HG02588 (cell line): ENCODE results near the gene PSMD11.
A peak's percentile ranks its signal among the peaks of the same experiment; 100 is the strongest.
"Not testable (repeated sequence)": the region's sequence is repeated elsewhere in the genome, so short reads cannot be mapped to it uniquely, and the experiment has no call there.

Experiments
- ATAC-seq: cut with Tn5 transposase; IDR thresholded peaks from one replicate; pipeline ENCODE4 v1.9.1; 2021; ENCODE audit warnings: mild to moderate bottlenecking, moderate library complexity; ENCODE audit not compliant: unreplicated experiment

PSMD11 gene

GRCh38 chr17:32504166-32504990 lies 60.1 kb downstream of the PSMD11 start:
- no peak for ATAC-seq

- no peak for ATAC-seq
These were observed 64.6 kb downstream of the PSMD11 start for GRCh38 chr17:32508926-32509325.

- ATAC-seq, result no peak
These were observed 66.2 kb downstream of the PSMD11 start for GRCh38 chr17:32510466-32510865.

DNA sequence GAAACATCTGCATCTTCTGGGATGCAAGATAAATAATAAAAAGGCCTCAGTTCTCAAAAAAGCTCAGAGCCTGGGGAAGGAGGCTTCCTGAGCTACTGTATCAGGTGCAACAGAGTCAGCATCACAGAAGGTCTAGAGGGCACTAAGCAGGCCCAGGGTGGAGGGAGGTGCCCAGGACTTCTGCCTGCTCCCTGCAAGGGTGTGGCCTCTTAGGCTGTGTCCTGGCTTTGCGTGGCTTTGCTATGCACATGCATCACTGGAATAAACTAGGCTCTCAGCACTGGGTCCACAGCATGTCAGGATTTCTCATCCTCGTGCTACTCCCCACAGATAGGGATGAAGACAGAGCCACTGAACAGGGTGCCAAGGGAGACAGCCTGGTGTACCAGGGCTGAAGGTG lies 68.0 kb downstream of the PSMD11 start:
- no peak for ATAC-seq

- no peak for ATAC-seq
These were observed 69.3 kb downstream of the PSMD11 start for GRCh38 chr17:32513579-32513978.

DNA sequence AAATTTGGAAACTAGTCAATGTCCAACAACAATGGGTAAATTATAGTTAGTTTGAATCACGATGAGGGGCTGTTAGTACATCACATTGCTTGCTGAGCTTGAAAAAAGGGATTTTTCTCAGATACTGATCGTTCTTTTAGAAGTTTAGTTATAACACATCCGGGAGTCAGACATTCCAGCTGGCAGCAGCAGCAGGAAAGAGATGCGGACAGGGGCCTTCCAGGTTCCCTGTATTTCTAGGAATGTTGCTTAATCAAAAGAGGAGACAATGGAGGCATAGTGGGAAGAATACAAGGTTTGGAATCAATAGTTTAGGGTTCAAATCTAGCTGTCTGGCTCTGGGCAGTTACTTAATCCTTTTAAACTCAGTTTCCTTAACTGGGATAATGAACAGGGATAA lies 70.3 kb downstream of the PSMD11 start:
- no peak for ATAC-seq

GRCh38 chr17:32515677-32516383 lies 71.5 kb downstream of the PSMD11 start:
- ATAC-seq, result peak; percentile 33

GRCh38 chr17:32516450-32516849 lies 72.1 kb downstream of the PSMD11 start:
- ATAC-seq, result no peak

DNA sequence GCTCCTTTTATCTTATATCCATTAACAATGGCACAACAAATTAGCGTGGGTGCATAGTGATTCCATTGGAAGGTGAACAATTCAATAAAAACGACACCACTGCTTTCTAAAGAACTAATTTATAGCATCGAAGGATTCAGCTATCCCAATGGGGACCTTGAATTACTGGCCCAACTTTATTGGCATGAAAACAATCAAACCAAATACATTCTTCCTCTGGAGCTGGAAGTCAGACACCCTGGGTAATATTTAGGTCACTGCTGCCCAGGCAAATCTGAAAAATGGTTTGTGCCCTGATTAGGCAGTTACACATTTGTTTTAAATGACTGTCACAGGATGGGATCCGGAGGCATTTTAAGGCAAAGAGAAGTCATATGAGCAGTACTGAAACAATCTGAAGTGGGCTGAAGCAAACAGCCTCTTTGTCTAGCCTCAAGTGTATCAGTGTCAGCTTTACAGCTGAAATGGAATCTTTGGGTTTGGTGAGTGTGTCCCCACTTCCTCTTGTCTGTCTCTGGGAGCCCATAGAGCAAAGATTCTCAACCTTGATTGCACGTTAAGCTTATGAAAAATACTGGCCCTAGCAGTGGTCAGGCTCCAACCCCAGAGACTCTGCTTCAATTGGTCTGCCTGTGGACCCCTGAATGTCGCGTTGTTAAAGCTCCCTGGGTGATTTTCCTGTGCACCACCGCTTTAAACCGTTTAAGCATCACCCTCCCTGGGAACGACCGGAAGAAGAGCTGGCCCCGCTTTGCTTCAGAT lies 72.8 kb downstream of the PSMD11 start:
- ATAC-seq, result no peak

DNA sequence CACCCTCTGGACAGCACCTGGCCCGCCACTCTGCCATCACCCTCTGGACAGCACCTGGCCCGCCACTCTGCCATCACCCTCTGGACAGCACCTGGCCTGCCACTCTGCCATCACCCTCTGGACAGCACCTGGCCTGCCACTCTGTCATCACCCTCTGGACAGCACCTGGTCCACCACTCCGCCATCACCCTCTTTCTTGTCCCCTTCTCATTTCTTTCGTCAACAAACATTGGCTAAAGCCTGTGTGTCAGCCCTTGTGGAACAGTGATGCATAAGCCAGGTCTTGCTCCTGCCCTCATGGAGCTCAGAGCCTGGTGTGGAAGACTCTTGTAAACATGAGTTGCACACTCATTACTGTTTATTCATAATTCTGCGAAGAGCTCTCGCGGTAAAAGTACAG lies 73.7 kb downstream of the PSMD11 start:
- ATAC-seq, result no peak

- no peak for ATAC-seq
These were observed 74.4 kb downstream of the PSMD11 start for GRCh38 chr17:32518646-32519227.

DNA sequence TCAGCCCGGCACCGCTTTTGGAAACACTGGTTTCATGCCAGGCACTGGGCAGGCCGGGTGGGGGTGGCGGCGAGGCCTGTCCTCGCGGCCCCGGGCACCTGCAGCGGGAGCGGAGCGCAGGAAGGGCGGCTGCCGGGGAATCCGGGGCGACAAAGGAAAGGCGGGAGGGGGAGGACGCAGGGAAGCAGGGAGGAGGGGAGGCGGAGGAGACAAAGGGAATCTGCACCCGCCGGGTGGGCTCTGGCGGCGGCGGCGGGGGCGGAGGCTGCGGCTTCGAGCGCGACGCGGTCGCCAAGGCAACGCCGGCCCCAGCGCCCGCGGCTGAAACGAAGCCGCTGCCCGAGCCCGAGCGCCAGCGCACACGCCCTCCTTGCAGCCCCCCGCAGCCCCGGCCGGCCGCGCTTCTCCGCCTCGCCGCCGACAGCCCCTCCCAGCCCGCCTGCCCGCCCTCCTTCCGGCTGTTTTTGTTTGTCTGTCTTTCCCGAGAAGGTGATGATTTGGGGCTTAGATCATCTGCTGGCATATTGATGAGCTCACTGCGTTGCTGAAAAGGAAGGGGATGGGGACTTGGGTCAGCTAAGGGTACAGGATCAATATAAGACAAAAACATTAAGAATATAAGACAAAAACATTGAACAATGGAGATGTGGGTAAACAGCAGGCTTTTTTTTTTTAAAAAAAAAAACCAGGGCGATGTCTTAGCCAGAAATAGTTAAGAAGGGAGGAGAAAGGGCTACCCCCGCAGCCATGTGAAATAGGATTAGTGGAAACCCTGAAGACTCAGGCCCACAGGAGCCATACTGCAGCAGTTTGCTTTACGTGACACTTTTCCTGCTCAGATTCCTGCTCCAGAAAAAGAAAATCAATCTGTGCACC lies 75.2 kb downstream of the PSMD11 start:
- ATAC-seq, result no peak

- ATAC-seq, result no peak
These were observed 75.9 kb downstream of the PSMD11 start for GRCh38 chr17:32520104-32520701.

DNA sequence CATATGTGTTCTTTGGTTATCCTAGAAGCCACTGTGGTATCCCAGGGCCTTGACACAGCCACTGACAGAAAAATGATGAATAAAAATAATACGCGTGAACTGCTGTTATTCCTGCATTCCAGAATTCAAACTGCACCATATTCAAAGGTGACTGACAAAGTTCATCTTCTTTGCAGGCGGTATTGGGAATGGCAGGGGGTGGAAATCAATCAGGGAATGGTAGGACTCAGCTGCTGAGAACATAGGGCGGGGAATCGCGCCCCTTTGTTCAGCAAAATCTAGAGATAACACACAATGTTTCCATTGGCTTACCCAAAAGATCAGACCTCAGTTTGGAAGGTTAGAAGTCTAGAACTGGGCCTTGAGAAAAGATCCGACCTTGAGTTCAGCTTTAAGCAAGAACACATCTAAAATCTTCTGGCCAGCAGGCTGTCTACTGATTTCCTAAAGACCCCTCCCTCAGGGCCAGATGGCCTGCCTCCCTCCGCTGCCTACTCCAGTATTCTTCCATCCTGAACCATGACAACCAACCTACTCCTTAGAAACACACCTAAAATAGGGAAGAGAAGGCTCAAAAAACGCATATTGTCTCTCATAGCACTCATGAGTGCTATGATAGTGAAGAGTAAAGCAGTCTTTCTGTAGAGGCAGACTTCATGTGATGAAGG lies 76.6 kb downstream of the PSMD11 start:
- no peak for ATAC-seq

DNA sequence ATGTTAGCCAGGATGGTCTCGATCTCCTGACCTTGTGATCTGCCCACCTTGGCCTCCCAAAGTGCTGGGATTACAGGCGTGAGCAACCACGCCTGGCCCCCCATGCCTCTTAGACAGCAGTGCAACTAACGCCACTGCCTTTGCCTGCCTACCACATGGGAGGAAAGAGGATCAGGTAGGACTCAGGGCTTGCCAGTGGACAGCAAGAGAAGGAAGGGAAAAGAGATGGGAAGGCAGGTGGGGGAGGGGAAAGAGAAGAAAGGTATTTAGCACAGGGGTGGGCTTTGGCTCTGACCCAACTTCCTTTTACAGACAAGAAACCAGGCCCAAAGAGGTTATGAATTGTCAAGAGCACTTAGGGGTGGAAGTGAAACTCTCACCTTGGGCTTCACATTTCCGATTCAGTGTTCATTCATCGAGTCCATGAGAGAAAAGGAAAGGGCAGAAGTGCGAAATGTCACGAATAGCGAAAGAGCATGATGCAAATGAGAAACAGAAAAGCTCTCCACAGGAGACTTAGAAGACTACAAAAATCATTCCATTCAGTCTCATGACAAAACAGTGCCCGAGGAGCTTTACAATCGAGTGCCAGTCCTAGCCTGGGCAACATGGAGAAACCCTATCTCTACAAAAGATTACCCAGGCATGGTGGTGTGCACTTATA lies 78.8 kb downstream of the PSMD11 start:
- ATAC-seq, result peak; percentile 59

DNA sequence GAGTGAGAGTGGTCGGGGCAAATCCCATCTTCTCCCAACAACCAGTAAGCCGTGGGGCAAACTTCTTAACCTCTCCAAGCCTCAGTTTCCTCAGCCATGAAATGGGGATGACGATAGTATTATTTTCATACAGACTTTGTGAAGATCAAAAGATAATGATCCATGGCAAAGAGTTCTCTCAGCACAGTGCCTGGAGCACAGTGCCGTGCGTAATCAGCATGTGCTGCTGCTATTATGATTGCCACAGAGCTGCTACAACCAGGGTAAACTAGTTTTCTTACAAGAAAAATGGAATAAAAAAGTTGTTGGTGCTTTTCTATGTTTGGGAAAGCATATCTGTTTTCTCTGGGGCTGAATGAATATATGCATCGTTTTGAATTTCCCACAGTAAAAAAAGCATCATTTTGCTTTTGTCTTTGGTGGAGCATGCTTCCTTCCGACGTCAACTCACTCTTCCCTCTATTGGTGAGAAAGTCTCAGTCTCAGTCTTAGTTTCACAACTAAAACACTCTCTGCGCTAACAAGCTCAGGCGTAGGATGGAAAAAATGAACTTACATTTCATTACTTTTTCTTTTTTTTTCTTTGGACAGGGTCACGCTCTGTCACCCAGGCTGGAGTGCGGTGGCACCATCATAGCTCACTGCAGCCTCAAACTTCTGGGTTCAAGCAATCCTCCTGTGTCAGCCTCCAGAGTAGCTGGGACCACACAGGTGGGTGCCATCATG lies 79.7 kb downstream of the PSMD11 start:
- ATAC-seq, result no peak

DNA sequence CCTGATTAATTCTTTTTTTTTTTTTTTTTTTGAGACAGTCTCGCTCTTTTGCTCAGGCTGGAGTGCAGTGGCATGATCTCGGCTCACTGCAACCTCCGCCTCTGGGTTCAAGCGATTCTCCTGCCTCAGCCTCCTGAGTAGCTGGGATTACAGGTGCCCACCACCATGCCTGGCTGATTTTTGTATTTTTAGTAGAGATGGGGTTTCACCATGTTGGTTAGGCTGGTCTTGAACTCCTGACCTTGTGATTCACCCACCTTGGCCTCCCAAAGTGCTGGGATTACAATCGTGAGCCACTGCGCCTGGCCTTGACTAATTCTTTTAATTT lies 80.2 kb downstream of the PSMD11 start:
- ATAC-seq, result not testable (repeated sequence)

- no peak for ATAC-seq
These were observed 80.8 kb downstream of the PSMD11 start for GRCh38 chr17:32525122-32525521.
